COLO668 (cell line): ENCODE data around the gene IFNL3.
"Not testable (repeated sequence)": the region's sequence is repeated elsewhere in the genome, so short reads cannot be mapped to it uniquely, and the experiment has no call there.

Source experiments
- DNase-seq: peaks from one replicate; lab custom pipeline; 2025; ENCODE audit not compliant: unreplicated experiment; lab: John Stamatoyannopoulos, UW

Gene IFNL3

GRCh38 chr19:39244410-39245100 is at the start of gene IFNL3:
Gene IFNL3 (minus strand): TSS chr19:39245006. CDS start chr19:39244967, 39 bp downstream.
- not testable (repeated sequence) for DNase-seq

- DNase-seq: no peak
Observed at GRCh38 chr19:39293394-39293793, 48.6 kb upstream of the IFNL3 start.

GRCh38 chr19:39284032-39284431 is 39.2 kb upstream of the IFNL3 start:
- no peak for DNase-seq

- no peak for DNase-seq
Observed at GRCh38 chr19:39282021-39282420, 37.2 kb upstream of the IFNL3 start.

- no peak for DNase-seq
Observed at GRCh38 chr19:39277598-39277997, 32.8 kb upstream of the IFNL3 start.

- DNase-seq: no peak
Observed at GRCh38 chr19:39276740-39277139, 31.9 kb upstream of the IFNL3 start.

GRCh38 chr19:39275578-39275977 is 30.8 kb upstream of the IFNL3 start:
- DNase-seq: no peak

- not testable (repeated sequence) for DNase-seq
Observed at GRCh38 chr19:39273859-39274258, 29.1 kb upstream of the IFNL3 start.

- DNase-seq: no peak
Observed at GRCh38 chr19:39270036-39270871, 25.4 kb upstream of the IFNL3 start.

- DNase-seq: not testable (repeated sequence)
Observed at GRCh38 chr19:39269369-39269768, 24.6 kb upstream of the IFNL3 start.

- DNase-seq: not testable (repeated sequence)
Observed at GRCh38 chr19:39268531-39269223, 23.9 kb upstream of the IFNL3 start.

GRCh38 chr19:39268085-39268484 is 23.3 kb upstream of the IFNL3 start, which contains the start of gene IFNL2:
Gene IFNL2 (plus strand): TSS chr19:39268396. CDS start chr19:39268569, 173 bp downstream.
- DNase-seq: not testable (repeated sequence)

GRCh38 chr19:39265321-39265916 is 20.6 kb upstream of the IFNL3 start:
- DNase-seq: no peak

GRCh38 chr19:39264306-39265290 is 19.8 kb upstream of the IFNL3 start:
- no peak for DNase-seq

- DNase-seq: no peak
Observed at GRCh38 chr19:39263912-39264305, 19.1 kb upstream of the IFNL3 start.

- DNase-seq: no peak
Observed at GRCh38 chr19:39262496-39262895, 17.7 kb upstream of the IFNL3 start.

GRCh38 chr19:39261704-39262103 is 16.9 kb upstream of the IFNL3 start:
- DNase-seq: no peak

- no peak for DNase-seq
Observed at GRCh38 chr19:39257227-39257626, 12.4 kb upstream of the IFNL3 start.

GRCh38 chr19:39254531-39255345 is 9.9 kb upstream of the IFNL3 start:
- no peak for DNase-seq
